GM21786 (cell line): ENCODE measurements around the gene CALML3.
"Not testable (repeated sequence)": the region's sequence is repeated elsewhere in the genome, so short reads cannot be mapped to it uniquely, and the experiment has no call there.

Experiments
- ATAC-seq: cut with Tn5 transposase; IDR thresholded peaks from one replicate; pipeline ENCODE4 v1.9.1; 2021; ENCODE audit not compliant: unreplicated experiment

The CALML3 gene

DNA sequence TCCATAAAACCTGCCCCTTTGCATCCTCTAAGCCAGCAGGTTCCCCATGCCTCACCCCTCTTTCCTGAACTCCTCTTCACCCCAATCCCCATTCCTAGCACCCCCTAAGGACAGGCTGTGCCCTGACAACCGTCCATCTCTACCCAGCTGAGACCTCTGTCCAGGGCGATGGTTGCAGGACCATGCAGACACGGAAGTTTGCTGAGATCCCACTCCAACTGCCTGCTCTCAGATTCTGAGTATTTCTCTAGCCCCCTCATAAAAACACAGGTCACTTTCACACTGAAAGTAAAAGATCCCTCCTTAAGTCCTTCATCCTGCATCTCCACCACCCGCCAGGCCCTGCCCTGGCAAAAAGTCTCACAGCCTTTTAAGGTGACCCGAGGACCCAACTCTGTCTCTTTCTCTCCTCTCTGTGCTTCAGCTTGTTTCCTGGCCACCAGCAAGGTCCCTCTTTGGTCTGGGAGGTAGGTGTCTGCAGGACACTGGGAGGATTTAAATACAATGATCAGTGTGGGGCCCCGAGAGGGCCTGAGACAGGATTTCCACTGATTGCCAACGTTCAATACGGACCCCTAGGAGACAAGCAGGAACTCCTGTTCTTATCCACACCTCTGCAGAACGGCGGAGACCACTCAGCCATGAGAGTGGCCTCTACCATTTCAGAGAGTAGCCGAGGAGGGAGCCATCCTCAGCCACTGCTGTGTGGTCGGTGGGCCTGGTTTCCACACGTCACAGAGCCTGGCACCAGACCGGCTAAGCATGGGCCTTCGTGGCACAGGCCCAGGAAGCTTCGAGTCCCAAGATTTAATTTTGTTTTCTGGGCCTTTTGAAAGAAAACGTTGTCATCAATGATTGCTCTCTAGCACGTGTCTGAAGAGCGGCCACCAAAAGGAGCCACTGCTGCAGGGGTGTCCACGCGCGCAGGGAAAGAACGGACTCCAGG lies 27.9 kb downstream of the CALML3 start:
- ATAC-seq: no peak

DNA sequence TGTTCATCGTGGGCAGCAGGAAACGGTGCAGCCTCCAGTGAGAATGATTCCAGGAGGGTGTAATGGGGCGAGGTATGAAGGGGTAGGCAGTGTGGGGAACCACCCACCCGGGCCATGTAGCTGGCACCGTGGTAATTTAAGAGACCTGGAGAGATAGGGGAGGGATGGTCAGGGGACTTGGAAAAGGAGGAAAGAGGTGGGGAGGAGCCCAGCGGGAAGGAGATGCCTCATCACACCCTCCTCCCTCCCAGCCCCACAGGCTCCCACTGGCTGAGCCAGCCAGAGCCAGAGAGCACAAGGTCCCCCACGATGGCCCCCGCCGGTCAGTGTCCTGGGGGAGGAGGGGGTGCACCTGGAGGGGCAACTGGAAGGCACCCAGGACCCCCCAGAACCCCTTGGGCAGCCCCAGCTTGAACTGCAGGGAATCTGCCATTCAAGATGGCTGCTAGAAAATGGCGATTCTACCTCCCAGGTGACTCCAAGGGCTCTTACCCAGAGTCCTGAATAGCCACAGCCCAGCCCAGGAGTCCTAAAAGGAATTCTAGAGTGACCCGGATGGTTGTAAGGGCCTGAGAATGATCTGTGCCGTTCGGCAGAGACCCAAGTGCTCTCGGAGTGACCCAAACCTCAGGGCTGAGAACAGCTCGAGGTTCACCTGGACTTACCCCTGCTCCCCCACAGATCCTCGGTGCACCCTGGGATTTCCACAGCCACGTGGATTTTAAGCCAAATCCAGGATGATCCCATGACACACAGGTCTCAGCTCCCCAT lies 28.8 kb downstream of the CALML3 start:
- ATAC-seq: no peak

DNA sequence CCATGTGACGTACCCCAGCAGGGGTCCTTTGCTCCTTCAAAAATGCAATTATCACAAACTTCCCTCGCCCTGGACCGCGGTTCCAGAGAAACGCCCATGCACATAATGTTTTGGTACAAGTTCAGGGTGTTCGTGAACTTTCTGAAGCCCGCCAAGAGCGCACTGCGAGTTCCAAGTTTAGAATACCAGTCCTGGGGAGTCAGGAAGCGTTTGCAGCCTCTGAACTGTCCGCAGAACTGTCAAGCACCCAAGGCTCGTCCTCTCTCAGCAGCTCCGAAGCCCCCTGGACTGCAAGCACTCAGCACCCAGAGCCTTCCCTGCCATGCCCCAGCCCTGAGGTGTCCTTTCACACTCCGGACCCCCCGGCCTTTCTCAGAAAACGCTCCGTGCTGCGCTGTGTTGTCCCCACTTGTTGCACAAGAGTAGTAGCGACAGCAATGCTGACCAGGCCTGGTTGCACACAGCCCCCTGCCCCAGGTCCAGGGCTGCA lies 30.3 kb downstream of the CALML3 start:
- no peak for ATAC-seq

DNA sequence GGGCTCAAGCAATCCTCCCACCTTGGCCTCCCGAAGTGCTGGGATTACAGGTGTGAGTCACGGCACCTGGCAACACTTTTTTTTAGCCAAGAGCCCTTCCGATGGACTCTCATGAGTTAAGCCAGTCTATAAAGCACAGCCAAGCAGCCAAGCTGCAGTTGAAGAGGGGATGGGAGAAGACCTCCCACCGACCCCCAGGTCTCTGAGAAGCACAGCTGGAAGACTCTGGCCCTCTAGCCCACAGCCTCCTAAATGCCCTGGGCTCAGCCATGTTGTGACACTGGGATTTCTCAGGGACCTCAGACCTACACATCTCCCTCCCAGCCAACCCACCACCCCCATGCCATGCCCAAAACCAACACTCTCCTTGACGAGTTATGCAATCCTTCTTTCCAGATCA lies 31.1 kb downstream of the CALML3 start:
- no peak for ATAC-seq

DNA sequence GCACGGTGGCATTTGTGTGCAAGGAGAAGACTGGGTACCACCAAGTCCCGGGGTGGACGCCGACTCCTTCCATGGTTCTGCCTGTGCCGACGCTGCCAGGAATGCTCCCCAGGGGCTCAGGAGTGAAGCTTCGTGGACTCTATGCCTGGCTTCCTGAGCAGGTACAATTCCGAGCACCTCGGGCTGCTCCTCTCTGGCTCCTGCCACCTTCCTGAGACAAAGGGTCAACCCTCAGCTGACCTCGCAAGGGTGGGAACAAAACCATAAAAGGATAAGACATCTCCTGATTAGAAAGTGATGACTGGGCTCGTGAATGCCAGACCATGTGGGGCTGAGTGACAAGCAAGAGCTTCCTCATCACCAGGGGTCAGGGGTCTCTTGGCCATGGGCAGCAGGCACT lies 31.8 kb downstream of the CALML3 start:
- no peak for ATAC-seq

DNA sequence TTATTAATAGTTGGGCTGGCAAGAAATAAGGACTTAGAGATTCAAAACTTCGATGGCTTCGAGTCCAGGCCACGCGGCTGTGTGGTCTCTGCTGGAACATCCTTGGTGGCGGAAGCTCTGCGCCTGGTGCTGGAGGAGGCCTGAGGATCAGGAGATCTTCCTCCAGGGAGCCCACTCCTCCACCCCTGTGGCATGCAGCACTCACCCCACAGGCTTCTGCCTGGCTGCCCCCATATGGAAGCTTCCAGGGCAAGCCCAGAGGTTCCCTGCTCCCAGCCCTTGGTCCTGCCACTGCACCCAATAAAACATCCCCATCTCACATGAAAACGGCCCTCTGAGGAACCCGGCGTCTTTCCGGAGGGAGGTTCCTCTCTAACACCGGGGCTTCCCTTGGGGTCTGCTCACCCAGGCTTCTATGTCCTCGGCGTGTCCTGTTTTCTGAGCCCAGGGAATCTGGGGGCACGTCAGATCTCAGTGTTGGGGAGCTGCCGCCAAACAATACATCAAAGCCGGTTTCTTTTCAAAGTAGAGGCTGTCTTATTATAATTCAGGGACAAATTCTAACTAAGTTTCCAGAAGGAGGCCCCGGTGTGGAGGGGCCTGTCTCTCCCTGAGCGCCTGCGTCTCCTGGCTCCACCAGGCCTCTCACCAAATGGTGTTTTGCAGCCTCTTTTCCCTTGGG lies 32.4 kb downstream of the CALML3 start:
- no peak for ATAC-seq

DNA sequence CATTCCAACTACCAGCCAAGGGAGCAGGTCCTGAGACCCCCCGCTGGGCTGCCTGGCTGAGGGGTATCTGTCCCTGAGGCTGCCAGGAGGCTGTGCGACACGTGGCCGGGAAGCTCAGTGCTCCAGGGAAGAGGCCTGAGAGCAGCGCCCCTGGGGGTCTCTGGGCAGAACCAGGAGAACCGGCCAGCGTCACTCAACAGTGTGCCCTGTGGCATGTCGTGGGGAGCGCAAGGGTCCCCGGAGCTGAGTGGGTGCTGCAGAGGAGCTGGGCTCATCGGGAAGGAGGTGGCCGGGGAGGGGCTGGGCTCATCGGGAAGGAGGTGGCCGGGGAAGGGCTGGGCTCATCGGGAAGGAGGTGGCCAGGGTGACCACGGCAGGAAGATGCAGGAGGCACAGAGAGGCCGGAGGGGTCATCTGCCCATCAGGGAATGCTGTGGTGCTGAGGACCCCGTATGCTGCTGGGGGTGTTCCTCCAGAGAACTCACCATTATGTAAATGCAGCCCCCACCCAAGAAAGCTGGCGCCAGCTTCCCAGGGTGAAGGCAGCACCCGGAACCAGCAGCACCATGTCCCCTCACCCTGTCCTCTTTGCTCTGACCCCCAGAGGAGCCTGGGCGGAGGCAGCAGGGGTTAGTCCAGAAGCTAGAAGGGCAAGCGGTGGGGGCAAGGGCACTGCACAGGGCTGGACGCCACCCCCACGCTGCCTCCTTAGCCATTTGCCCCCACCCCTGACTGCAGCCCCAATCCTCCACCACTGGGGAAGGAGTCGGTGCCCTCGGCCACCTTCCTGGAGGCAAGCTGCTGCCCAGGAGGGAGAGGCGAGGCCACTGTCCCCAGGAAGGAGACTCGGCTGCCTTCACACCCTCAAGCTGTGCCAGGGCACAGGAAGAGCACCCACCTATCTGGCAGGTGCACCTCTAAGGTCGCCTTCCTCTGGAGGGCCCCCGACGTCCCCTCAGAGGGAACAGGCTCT lies 33.3 kb downstream of the CALML3 start:
- no peak for ATAC-seq

DNA sequence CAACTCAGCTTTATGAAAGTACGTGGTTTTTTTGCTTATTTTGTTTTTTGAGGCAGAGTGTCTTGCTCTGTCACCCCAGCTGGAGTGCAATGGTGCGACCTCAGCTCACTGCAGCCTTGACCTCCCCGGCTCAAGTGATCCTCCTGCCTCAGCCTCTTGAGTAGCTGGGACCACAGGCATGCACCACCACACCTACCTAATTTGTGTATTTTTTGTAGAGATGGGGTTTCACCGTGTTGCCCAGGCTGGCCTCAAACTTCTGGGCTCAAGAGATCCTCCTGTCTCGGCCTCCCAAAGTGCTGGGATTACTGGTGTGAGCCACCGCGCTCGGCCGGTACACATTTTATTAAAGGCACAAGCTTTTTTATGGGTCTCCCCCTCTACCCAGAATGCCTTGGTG lies 34.3 kb downstream of the CALML3 start:
- not testable (repeated sequence) for ATAC-seq

DNA sequence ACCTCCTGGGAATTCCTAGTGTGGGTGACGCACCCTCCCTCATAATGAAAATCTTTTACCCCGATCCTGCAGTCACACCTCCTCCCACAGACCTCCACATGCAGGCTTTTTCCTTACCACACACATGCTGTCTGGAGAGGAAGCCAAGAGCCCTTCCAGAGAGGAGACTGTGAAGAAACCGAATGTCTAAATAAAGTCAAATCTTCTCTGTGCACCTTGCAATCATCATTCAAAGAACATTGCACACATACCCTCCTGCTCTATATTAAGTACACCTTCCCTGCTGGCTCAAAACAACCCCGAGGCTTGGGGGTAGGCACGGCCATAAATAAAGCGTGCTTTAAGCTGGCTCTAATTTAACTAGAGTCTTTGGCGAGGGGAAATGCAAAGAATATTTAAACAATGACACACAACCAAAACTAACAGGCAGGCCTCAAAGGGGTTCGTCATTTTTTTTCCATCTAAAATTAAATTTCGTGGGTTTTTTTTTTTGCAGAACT lies 34.9 kb downstream of the CALML3 start:
- ATAC-seq: no peak

DNA sequence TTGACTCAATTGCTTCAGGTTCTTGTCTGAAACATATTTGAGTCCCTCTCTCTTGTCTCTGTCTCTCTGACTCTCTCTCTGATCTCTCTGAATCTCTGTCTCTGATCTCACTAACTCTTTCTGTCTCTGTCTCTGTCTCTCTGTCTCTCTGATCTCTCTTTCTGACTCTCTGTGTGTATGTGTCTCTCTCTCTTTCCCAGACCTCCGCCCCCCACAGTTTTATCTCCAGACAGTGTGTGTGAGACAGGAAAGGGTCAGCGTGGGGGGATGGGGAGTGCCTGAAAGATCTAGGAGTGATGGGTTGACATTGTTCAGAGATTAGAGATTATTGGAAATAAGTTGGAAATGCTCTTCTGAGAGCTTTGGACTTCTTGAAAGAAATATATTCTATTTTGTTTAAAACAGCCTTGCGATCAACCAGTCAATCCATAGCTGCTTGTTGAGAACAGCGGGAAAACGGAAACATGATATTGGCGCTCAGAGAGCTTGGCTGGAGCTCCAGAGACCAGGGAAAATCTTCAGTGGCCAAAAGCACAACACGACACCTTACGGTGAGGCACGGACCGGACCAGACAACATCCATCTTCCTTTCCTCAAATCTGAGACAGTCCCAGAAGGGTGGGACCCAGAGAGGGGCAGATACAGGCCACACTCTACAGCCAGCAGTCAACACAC lies 35.5 kb downstream of the CALML3 start:
- ATAC-seq: no peak

DNA sequence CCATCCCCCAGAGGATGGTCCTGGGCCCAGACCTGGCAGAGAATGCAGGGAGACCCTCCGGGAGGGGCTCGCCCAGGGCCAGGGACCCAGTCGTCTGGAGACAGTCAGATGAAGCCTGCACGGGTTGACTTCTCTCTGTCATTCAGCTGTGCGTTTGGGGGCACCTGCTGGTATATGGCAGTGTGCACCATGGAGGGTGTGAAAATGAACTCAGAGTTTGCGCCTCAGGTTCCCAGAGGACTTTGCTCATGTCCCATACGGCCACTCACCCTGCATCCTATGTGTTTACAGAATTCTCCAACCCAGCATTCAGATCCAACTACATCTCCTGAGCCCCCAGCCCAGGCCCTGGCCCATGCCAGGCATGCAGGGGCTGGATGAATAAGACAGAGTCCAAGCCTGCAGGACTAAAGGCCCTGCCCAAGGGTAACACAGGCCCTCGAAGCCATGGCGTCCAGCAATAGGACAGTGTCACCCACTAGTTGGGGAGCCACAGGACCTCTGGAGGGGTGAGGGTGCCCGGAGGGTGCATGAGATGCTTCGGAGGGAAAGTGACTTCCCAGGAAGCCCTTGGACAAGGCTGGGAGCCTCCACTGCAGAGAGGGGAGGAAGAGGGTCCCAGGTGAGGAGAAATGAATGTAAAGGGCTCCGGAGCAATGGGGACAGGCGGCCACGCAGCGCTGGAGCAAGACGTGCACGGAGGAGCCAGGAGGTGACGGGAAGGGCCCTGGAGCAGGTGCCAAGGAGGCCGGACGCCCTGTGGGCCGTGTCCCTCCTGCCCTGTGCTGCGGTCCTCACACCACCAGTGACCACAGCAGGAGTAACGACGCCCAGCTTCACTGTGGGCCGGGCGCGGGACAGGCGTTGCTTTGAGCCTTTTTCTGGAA lies 36.3 kb downstream of the CALML3 start:
- no peak for ATAC-seq

DNA sequence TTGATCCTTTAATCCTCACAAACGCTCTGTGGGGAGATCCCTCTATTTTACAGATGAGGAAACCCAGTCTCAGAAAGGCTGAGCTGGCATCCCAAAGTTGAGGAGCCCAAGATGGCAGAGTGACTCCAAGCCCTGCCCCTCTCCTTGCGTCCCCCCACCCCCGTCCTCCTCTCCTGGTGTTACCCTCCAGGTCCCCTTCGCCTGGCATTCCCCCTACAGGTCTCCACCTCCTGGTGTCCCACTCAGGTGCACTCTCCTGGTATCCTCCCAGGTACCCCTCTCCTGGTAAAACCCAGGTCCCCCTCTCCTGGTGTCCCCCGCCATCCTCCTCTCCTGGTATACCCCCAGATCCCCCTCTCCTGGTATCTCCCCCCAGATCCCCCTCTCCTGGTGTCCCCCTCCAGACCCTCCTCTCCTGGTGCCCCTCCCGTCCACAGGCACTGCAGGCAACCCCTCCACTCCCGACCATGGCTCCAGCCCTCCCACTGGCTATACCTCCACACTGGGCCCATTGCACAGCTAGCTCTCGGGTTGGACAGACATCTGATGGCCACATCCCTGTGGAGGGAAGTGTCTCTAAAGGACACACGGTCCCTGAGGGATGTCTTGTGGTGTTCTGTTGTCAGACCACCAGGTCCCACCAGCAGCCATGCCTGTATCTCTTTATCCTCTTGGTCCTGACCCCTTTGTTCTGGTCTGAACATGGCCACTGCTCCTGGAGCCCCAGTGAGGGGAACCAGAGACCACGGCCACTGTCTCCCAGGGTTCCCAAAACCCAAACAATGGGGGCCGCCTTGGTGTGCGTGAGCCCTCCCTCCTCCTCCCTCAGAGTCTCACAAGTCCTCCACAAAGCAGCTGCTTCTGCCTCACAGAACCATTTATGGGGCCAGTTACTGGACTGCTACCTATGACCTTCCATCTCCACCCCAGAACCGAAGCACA lies 37.2 kb downstream of the CALML3 start:
- ATAC-seq: no peak

DNA sequence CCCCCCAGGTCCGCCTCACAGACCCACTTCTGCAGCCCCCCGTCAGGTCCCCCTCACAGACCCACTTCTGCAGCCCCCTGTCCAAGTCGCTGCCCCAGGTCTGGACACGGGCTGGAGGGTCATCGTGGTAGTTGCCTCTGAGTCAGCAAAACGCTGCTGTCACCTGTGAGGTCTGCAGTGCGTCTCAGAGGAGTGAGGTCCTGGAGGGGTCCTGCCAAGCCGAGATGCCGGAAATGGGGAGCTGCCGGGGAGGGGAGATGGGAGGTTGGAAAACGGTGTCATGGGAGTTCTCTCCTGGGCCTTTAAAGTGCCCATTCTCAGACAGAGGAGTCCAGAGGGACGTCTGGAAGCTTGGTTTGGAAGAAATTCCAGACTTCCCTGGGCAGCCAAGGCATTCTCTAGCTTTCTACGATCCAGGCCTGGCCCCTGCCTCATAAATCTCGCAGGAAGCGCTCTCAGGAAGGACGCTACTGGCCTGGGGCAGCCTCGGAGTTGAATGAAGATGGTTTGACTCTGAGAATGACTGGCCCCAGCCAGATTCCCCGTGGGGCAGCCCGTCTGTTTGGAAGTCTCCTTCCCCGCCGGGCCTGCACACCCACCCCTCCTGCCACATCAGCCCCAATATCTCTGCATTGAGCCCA lies 38.7 kb downstream of the CALML3 start:
- no peak for ATAC-seq

DNA sequence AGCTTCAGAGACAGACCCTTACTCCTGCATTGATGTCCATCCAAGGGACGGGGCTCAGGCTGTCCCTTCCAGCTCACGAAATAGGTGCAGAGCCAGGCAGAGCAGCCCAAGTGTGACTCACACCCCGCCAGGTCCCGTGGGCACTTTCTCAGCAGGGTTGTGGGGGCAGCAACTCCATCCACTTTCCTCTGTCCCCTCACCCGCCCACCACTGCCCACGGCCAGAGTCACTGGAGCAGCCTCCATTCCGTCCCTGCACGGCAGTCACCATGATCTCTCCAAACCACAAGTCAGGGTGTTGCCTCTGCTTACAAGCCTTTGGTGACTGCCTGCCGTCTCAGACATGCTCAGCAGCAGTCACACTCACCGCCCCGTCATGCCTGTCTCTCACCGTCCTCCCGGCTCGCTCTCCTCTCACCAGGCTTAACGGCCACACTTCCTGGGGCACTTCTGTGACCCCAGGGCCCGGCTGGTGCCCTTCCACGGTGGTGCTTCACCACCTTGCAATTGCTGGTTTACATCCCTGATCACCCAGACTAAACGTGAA lies 39.3 kb downstream of the CALML3 start:
- no peak for ATAC-seq

DNA sequence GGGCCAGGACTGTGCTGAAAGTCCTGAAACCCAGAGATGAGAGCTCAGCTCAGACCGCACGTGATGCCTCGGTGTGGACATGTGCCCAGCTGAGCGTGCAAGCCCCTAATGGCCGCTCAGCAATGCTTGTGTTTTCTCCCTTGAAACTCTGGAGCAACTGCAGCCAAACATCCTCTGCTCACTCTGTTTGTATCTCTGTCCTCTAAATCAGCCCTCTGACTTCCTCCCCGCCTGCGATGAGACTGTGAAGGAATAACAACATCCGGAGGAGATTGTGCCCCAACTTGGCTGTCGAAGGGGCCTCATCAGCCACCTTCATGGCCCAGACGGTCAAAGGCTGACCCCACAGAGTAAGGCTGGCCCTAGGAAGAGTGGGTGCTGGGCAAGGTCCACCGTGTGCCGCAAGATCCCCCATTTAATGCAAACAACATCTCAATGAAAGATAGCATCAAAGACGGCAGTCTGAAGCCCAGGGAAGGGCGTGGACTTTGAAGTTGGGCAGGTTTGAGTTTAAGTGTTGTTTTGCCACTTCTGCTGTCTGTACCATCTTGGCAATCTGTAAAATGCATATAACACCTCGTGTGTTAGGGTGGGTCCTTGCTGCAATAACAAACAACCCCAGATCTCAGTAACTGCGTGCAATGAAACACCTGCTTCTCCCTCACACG lies 39.9 kb downstream of the CALML3 start:
- no peak for ATAC-seq

DNA sequence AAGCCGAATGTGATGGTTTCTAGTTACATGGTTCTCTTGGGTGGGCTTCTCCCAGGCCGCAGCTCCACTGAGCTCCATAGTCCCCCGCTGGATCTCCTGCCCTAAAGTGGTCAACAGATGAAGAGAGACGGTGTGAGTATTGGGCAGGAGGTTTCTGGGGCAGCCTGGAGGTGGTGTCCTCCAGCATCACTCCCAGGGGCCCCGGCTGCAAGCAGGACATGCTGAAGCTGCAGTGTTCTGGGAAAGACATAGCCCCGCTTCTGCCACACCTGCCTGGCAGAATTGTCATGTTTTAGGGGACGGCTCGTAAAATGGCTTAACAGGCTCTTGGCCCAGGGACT lies 40.4 kb downstream of the CALML3 start:
- ATAC-seq: no peak
